ENCODE measurements around the gene CDSN. TPM values are rescaled to one million over a fixed set of nuclear protein-coding genes. Genes with fewer than 3 reads are reported as not detected.

CDSN gene
- total RNA-seq, 3 donors from 2014 or later, result 0.59 TPM; not detected in 2

GRCh38 chr6:31090973-31091364, 29.3 kb downstream of the CDSN start:
- no peak for DNase-seq (ENCODE audit: low spot score in 2 of 2)
- peaks cover 0 to 4% of the 10 kb centered on the region in 2 donors for H3K4me1 ChIP-seq

DNA sequence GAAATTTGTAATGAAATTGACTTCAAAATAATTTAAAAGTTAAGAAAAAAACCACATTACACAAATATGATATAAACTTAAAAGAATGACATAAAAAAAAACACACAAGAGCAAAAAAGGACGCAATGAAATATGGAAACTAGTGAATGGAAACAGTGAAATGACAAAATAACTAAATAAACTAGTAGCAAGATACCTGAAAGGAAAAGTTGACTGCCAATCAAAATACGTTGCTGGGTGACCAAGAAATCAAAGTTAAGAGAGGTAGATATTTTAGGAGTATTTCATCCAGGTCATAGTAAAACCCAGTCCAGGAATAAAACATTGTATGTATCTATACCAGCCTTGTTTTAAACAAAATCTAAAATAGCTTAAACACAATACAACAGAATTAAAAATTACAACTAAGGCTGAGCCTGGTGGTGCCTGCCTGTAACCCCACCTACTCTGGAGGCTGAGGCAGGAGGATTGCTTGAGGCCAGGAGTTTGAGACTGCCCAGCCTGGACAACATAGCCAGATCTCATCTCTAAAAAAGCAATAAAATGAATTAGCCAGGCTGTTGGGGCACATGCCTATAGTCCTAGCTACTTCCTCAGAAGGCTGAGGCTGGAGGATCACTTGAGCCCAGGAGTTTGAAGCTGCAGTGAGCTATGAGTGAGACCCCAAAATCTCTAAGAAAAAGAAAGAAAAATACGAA, 29.8 kb downstream of the CDSN start:
- H3K4me3 ChIP-seq, result no peak overlapping the region
- no peak for DNase-seq (ENCODE audit: low spot score in 2 of 2)
- intact Hi-C loops (cut with DNase I; ENCODE audit: low total_unique reads), result no loop called here

More at GRCh38 chr6:31090973-31091364, 29.3 kb downstream of the CDSN start:
- TF ChIP-seq, protein P1, sequence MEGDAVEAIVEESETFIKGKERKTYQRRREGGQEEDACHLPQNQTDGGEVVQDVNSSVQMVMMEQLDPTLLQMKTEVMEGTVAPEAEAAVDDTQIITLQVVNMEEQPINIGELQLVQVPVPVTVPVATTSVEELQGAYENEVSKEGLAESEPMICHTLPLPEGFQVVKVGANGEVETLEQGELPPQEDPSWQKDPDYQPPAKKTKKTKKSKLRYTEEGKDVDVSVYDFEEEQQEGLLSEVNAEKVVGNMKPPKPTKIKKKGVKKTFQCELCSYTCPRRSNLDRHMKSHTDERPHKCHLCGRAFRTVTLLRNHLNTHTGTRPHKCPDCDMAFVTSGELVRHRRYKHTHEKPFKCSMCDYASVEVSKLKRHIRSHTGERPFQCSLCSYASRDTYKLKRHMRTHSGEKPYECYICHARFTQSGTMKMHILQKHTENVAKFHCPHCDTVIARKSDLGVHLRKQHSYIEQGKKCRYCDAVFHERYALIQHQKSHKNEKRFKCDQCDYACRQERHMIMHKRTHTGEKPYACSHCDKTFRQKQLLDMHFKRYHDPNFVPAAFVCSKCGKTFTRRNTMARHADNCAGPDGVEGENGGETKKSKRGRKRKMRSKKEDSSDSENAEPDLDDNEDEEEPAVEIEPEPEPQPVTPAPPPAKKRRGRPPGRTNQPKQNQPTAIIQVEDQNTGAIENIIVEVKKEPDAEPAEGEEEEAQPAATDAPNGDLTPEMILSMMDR (IDR thresholded peaks at IDR 0.05), result no peak
- TF ChIP-seq POLR2AphosphoS5 (IDR thresholded peaks at IDR 0.05) (no peak), POLR2A (IDR thresholded peaks at IDR 0.05) (no peak)
- no peaks in the 10 kb centered on the region for H3K36me3 ChIP-seq
- H3K9me3 ChIP-seq, result no peaks in the 10 kb centered on the region
- no peaks in the 10 kb centered on the region for H3K27me3 ChIP-seq
- intact Hi-C loops (cut with DNase I; ENCODE audit: low total_unique reads), result no loop called here
- H3K4me3 ChIP-seq, result no peak overlapping the region
- H3K27ac ChIP-seq, result no peak overlapping the region

GRCh38 chr6:31087494-31088089, 32.7 kb downstream of the CDSN start:
- Histone ChIP-seq H3K27me3 (no peaks in the 10 kb centered on the region), H3K36me3 (no peaks in the 10 kb centered on the region), H3K9me3 (no peaks in the 10 kb centered on the region), H3K27ac (no peak overlapping the region), H3K4me3 (no peak overlapping the region), H3K4me1 (no peaks in the 10 kb centered on the region)
- intact Hi-C loops (cut with DNase I; ENCODE audit: low total_unique reads), result no loop called here
- DNase-seq (ENCODE audit: low spot score in 2 of 2), result peak; percentile 70 to 86
- TF ChIP-seq, protein P1 (IDR thresholded peaks at IDR 0.05), result peak; percentile 50 to 84 (median 79)
- TF ChIP-seq POLR2AphosphoS5 (IDR thresholded peaks at IDR 0.05), result no peak

More for the DNA sequence above, 29.8 kb downstream of the CDSN start:
- Histone ChIP-seq H3K36me3 (no peaks in the 10 kb centered on the region), H3K27me3 (no peaks in the 10 kb centered on the region), H3K9me3 (no peaks in the 10 kb centered on the region), H3K4me1 (peaks cover 0 to 4% of the 10 kb centered on the region in 2 donors), H3K27ac (no peak overlapping the region)
- TF ChIP-seq, protein P1 (IDR thresholded peaks at IDR 0.05), result no peak
- TF ChIP-seq POLR2AphosphoS5 (IDR thresholded peaks at IDR 0.05), result no peak
- no peak for TF ChIP-seq POLR2A (IDR thresholded peaks at IDR 0.05)

DNA sequence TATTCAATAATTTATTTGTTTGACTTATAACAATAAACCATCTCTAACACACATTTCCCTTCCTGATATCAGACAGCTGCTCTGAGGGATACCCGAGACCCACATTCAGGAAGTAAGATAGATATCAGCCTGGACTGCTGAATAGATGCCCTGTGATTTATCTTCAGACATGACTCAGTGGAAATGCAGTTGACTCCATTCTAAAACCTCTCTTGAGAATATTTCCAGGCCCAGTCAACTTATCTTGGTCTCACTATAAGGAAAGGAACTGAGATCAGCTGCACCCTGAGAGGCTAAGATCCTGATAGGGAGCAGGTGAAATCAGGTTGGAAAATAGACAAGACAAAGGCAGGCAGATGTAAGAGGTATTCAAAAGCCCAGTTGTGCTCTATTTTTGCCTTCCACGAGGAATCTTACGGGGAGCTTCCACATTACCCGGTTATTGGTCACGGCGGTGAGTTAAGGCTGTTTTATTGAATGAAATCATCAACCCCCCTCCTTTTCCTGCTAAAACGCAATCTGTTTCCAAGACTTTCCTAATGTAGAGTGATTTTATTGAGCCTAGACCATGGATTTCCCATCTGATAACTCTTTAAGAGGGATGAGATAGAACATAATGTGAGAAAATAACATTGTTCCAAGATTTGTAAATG, 33.3 kb downstream of the CDSN start:
- Histone ChIP-seq H3K9me3 (no peaks in the 10 kb centered on the region), H3K4me1 (no peaks in the 10 kb centered on the region), H3K4me3 (no peak overlapping the region), H3K27ac (no peak overlapping the region), H3K36me3 (no peaks in the 10 kb centered on the region), H3K27me3 (no peaks in the 10 kb centered on the region)
- TF ChIP-seq, protein P1 (IDR thresholded peaks at IDR 0.05), result no peak
- TF ChIP-seq POLR2A (IDR thresholded peaks at IDR 0.05) (no peak), POLR2AphosphoS5 (IDR thresholded peaks at IDR 0.05) (no peak)
- DNase-seq (ENCODE audit: low spot score in 2 of 2), result no peak
- intact Hi-C loops (cut with DNase I; ENCODE audit: low total_unique reads), result no loop called here

All from breast epithelium (tissue), 4 donors.